GM12801 (cell line): ENCODE data around the gene SEC63.

Experiments used
- TF ChIP-seq, protein P1 (sequence below): IDR thresholded peaks from one replicate; pipeline ENCODE4 v1.5.1; 2011; ENCODE audit warnings: control low read depth; ENCODE audit not compliant: insufficient read length; ENCODE audit errors: extremely low read depth

Gene SEC63

DNA sequence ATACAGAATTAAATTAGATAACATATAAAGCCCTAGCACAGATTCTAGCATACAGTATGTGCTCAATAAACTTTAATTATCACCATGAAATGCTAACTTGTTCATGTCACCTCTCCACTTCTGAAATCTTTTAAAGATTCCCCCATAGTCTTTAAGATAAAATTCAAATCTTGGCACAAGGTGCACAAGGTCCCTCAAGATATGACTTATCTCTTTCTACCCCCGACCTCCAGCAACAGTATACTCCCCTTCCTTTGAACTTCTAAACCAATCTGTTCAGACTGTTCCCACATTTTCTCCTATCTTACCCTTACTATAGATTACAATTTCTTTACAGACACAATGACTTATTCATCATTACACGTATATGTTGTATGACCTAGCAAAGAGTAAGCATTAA lies 29.0 kb downstream of the SEC63 start:
- TF ChIP-seq, protein P1, sequence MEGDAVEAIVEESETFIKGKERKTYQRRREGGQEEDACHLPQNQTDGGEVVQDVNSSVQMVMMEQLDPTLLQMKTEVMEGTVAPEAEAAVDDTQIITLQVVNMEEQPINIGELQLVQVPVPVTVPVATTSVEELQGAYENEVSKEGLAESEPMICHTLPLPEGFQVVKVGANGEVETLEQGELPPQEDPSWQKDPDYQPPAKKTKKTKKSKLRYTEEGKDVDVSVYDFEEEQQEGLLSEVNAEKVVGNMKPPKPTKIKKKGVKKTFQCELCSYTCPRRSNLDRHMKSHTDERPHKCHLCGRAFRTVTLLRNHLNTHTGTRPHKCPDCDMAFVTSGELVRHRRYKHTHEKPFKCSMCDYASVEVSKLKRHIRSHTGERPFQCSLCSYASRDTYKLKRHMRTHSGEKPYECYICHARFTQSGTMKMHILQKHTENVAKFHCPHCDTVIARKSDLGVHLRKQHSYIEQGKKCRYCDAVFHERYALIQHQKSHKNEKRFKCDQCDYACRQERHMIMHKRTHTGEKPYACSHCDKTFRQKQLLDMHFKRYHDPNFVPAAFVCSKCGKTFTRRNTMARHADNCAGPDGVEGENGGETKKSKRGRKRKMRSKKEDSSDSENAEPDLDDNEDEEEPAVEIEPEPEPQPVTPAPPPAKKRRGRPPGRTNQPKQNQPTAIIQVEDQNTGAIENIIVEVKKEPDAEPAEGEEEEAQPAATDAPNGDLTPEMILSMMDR: no peak

DNA sequence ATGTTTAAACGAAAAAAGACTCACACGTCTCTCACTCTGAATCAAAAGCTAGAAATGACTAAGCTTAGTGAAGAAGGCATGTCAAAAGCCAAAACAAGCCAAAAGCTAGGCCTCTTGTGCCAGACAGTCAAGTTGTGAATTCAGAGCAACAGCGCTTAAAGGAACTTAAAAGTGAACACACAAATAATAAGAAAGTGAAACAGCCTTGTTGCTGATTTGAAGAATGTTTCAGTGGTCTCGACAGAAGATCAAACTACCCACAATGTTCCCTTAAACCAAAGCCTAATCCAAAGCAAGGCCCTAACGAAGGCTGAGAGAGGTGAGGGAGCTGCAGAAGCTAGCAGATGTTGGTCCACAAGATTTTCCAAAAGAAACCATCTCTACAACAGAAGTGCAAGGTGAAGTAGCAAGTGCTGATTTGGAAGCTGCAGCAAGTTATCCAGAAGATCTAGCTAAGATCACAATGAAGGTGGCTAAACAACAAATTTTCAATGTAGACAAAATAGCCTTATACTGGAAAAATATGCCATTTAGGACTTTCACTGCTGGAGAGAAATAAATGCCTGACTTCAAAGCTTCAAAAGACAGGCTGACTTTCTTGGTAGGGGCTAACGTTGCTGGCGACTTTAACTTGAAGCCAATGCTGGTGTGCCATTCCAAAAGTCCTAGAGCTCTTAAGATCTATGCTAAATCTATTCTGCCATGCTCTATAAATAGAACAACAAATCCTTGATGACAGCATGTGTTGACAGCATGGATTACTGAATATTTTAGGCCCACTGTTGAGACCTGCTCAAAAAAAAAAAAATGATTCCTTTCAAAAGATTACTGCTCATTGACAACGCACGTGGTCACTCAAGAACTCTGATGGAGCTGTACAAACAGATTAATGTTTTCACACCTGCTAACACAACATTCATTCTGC lies 40.3 kb downstream of the SEC63 start:
- TF ChIP-seq, protein P1: no peak

DNA sequence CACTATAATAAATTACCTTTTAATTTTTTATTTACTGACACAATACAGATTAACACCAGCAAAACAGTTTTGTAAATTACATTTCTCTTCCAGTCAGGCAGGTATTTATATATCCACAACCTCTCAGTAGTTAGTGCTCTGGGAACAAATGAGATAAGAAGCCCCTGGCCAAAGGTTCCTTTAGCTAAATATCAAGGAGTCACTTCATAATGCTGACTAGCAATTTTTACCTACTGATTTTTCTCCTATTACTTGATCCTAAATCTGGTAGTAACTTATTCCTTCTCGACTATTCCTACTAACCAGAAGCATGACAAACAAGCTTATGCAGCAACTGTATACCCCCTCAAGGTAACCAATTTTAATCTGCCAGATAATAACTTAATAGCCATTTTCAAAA lies 46.3 kb downstream of the SEC63 start:
- TF ChIP-seq, protein P1: no peak

DNA sequence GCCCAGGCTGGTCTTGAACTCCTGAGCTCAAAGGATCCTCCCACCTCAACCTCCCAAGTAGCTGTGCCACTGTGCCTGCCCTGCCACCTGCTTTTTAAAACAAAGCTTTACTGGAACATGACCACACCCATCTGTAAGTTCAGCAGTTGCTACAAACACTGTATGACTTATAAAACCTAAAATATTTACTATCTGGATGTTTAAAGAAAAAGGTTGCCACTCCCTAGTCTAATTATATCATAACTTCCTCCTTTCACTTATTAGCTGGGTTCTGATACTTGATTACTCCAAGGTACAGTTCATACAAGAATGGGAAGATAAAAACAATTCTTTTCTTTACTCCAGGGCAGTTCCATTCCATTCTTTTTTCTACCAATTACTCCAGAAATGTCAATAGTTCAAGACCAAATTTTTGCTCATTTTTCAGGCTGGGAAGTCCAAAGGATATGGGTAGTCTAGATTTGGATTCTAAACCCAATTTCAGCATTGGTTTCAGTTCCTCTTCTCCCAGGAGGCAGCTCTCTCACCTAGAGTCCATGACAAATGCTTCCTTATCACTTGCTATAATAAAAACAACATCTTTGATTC lies 63.1 kb downstream of the SEC63 start:
- TF ChIP-seq, protein P1: no peak

DNA sequence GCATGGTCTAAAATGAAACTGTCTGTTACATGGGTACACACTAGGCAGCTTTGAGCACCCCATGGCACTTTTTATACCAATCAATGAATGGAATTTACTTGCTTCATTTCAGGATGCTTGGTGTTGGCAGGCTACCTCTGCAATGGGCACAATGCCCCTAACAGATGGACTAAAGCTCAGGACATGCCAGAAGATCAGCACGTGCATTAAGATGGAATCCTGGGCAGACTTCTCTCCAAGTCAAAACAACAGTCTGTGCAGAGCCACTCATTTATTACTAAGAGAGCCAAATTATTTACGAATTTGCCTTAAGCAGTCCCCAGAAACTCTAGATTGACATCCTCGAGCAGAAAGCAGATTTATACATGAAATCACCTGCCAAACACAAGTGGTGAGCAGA lies 78.1 kb downstream of the SEC63 start:
- TF ChIP-seq, protein P1: no peak

DNA sequence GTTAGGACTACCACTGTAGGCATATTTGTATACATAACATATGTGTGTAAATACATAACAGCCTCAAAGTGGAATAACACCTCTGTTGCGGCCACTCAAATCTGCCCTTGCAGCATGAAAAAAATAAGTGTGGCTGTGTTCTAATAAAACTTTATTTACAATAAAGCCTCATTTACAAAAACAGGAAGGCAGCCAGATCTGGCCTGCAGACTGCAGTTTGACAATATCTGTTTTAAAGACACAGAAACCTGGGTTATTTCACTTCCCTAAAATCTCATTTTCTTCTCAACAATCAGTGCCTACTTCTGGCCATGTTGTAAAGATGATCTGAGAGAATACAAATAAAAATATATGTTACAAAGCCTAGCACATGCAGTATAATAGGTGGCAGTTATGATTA lies 80.0 kb downstream of the SEC63 start:
- TF ChIP-seq, protein P1: no peak

DNA sequence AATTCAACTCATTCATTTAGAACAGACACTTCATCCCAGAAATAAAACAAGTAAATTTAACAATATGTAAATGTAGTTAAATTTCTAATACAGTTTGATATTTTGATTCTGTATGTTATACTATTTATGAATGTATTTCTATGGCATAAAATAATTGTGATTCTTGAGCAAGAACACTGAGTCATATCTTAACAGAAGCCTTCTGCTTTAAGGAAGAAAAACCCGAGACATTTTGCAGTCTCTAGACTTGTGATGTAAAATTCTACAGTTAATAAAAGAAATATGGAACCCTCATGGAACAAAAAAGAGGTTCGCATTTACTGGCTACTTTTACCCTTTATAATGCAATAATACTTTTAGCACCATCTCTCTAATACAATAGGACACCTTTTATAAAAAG lies 86.0 kb downstream of the SEC63 start:
- TF ChIP-seq, protein P1: no peak
